B cell (primary cell): Measurements from ENCODE around the gene HS3ST2. TPM values are rescaled to one million over a fixed set of nuclear protein-coding genes. Genes with fewer than 3 reads are reported as not detected.
"Not testable (repeated sequence)": the region's sequence is repeated elsewhere in the genome, so short reads cannot be mapped to it uniquely, and the experiment has no call there.

ENCODE experiments used
- ATAC-seq: fragments of 200-7000 bp; cut with Tn5 transposase; one replicate; pipeline ENCODE4 v1.10.0; 2021; ENCODE audit warnings: low read depth, mild to moderate bottlenecking, moderate number of reproducible peaks, moderate library complexity
- CTCF ChIA-PET: fragments of 350-600 bp; sonication (Branson Sonifier 250); formaldehyde crosslinking; loops from one replicate; lab custom pipeline; 2021; ENCODE audit warnings: antibody characterized with exemption, inconsistent platforms; lab: Charles Lee
- POLR2A ChIA-PET: fragments of 350-600 bp; sonication (Branson Sonifier 250); formaldehyde crosslinking; loops from one replicate; lab custom pipeline; 2021; ENCODE audit warnings: antibody characterized with exemption; lab: Charles Lee
- DNase-seq: peaks from one replicate; pipeline ENCODE4 v3.0.0; 2013
- H2AFZ ChIP-seq: 2 replicates; pipeline ENCODE4 v1.6.1; 2012; ENCODE audit warnings: mild to moderate bottlenecking, low read depth, low read length; ENCODE audit not compliant: insufficient read depth, poor library complexity, severe bottlenecking
- H3K27ac ChIP-seq, 2 donors: 1 replicate in 1 of 2; 2 replicates in 1 of 2; pipeline ENCODE4 v1.5.1; 2012 to 2013; ENCODE audit warnings: low read length in 2 of 2, mild to moderate bottlenecking in 2 of 2, moderate library complexity in 1 of 2
- H3K27me3 ChIP-seq, 4 experiments: fragments of 200-600 bp in 1 of 4; sonication (generic) in 1 of 4; replicated peaks in 1 of 4; 1 replicate in 2 of 4; 2 replicates in 2 of 4; pipeline versions ENCODE4 v1.6.1 to v1.7.0; 2013 to 2016; ENCODE audit warnings: low read length in 3 of 4, mild to moderate bottlenecking in 2 of 4, mixed read lengths in 1 of 4, moderate library complexity in 1 of 4; ENCODE audit not compliant: insufficient read depth in 4 of 4, control insufficient read depth in 3 of 4; ENCODE audit errors: control extremely low read depth in 1 of 4
- H3K36me3 ChIP-seq, 2 experiments: replicated peaks in 1 of 2; 1 replicate in 1 of 2; 2 replicates in 1 of 2; pipeline versions ENCODE4 v1.6.1 to v1.7.1; 2013; ENCODE audit warnings: low read length in 1 of 2; ENCODE audit not compliant: insufficient read depth in 2 of 2, control insufficient read depth in 1 of 2; ENCODE audit errors: control extremely low read depth in 1 of 2, extremely low read depth in 1 of 2
- H3K4me1 ChIP-seq, 2 donors: fragments of 200-600 bp in 1 of 2; sonication (generic) in 1 of 2; 1 replicate in 1 of 2; 2 replicates in 1 of 2; pipeline versions ENCODE4 v1.5.1 to v1.6.1; 2013 to 2017; ENCODE audit warnings: low read length in 2 of 2; ENCODE audit not compliant: control insufficient read depth in 2 of 2, insufficient read depth in 2 of 2
- H3K4me2 ChIP-seq: replicated peaks from 2 replicates; pipeline ENCODE3; 2012; ENCODE audit warnings: mild to moderate bottlenecking, low read depth, low read length; ENCODE audit not compliant: poor library complexity, severe bottlenecking
- H3K4me3 ChIP-seq, 5 experiments: fragments of 200-600 bp in 1 of 5; sonication (generic) in 1 of 5; 1 replicate in 3 of 5; 2 replicates in 2 of 5; pipeline versions ENCODE4 v1.5.1 to v1.7.0; 2011 to 2016; ENCODE audit warnings: low read length in 4 of 5, mild to moderate bottlenecking in 4 of 5, low read depth in 2 of 5, control low read depth in 1 of 5, moderate library complexity in 1 of 5; ENCODE audit not compliant: insufficient read depth in 1 of 5; ENCODE audit errors: control extremely low read depth in 1 of 5, extremely low read depth in 1 of 5
- H3K79me2 ChIP-seq: fragments of 200-600 bp; sonication (generic); one replicate; pipeline ENCODE4 v1.6.0; 2016; ENCODE audit warnings: low read length; ENCODE audit not compliant: control insufficient read depth, insufficient read depth
- H3K9ac ChIP-seq: fragments of 200-600 bp; sonication (generic); 2 replicates; pipeline ENCODE4 v1.6.1; 2017; ENCODE audit warnings: mild to moderate bottlenecking, low read length, moderate library complexity
- H3K9me3 ChIP-seq, 3 donors: one replicate each; pipeline versions ENCODE4 v1.6.1 to v1.7.1; 2013; ENCODE audit warnings: low read length in 2 of 3; ENCODE audit not compliant: control insufficient read depth in 2 of 3, insufficient read depth in 1 of 3; ENCODE audit errors: control extremely low read depth in 1 of 3
- H4K20me1 ChIP-seq: 2 replicates; pipeline ENCODE4 v1.6.0; 2012; ENCODE audit warnings: mild to moderate bottlenecking, low read length; ENCODE audit not compliant: insufficient read depth, control insufficient read depth, poor library complexity, severe bottlenecking
- H3K27ac Mint-ChIP-seq: one replicate; pipeline ENCODE4 v1.8.0; 2021; ENCODE audit warnings: mixed read lengths
- H3K27me3 Mint-ChIP-seq: one replicate; pipeline ENCODE4 v1.8.0; 2021; ENCODE audit warnings: mixed read lengths
- H3K4me1 Mint-ChIP-seq: one replicate; pipeline ENCODE4 v1.8.0; 2021; ENCODE audit warnings: mixed read lengths
- H3K4me3 Mint-ChIP-seq: one replicate; pipeline ENCODE4 v1.8.0; 2021; ENCODE audit warnings: mixed read lengths
- H3K9me3 Mint-ChIP-seq: one replicate; pipeline ENCODE4 v1.8.0; 2022; ENCODE audit warnings: mixed read lengths; ENCODE audit not compliant: insufficient read depth
- EZH2 ChIP-seq: IDR thresholded peaks from 2 replicates; pipeline ENCODE4 v1.6.1; 2012; ENCODE audit warnings: borderline replicate concordance, low read depth, mild to moderate bottlenecking, moderate library complexity, low read length; ENCODE audit not compliant: insufficient read depth, poor library complexity, severe bottlenecking
- WGBS: methylation state at CpG from one replicate; pipeline ENCODE4 v1.1.5; 2013; ENCODE audit warnings: missing lambda C conversion rate; ENCODE audit not compliant: insufficient coverage; 5-methylcytosine and 5-hydroxymethylcytosine counted together
- intact Hi-C: fragments of 100-400 bp; cut with micrococcal nuclease; formaldehyde crosslinking; loops from one replicate; pipeline ENCODE4 v1.10.0; 2022
- polyA plus RNA-seq: library from polyadenylated mRNA; depleted of rRNA; stranded (reverse); fragments of >200 nt; gene quantifications from 2 replicates; pipeline ENCODE4 v1.2.3, GENCODE V29; 2012
- total RNA-seq, 2 donors: library from RNA; stranded (reverse); fragments of 120-200 nt in 1 of 2; gene quantifications; 1 replicate in 1 of 2; 2 replicates in 1 of 2; pipeline versions ENCODE4 v1.2.3 to v1.2.4, GENCODE V29; 2013 to 2022
- TF ChIP-seq, protein P1 (sequence below): fragments of 200-600 bp; IDR thresholded peaks from one replicate; pipeline ENCODE4 v1.8.0; 2022; ENCODE audit warnings: antibody characterized with exemption, mild to moderate bottlenecking

The HS3ST2 gene
- total and polyA plus RNA-seq, 2 donors (not counting 1 experiment from before 2014, with no cell fraction given), result not detected

DNA sequence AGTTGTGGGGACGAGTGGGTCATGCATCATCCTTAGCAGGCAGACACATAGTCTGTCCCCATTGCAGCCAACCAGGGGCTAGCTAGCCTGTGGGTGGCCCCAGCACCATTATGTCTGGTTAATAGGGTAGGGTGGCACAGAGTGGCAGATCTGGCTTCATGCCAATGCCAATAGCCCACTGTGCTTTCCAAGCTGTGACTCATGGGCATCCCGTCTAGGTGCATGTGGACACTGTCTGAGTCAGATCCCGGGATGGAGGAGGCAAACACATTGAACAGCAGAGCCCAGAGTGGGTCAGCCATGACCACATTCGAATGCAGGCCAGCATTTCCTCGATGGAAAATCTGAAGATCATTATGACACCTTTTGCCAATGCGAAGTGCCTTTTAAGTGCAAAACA, 2.5 kb downstream of the HS3ST2 start:
- Mint-ChIP-seq H3K27ac (no peak overlapping the region), H3K9me3 (no peaks in the 10 kb centered on the region), H3K4me3 (no peak overlapping the region), H3K27me3 (peaks cover 50% of the 10 kb centered on the region), H3K4me1 (peaks cover 9% of the 10 kb centered on the region)
- TF ChIP-seq, protein P1, sequence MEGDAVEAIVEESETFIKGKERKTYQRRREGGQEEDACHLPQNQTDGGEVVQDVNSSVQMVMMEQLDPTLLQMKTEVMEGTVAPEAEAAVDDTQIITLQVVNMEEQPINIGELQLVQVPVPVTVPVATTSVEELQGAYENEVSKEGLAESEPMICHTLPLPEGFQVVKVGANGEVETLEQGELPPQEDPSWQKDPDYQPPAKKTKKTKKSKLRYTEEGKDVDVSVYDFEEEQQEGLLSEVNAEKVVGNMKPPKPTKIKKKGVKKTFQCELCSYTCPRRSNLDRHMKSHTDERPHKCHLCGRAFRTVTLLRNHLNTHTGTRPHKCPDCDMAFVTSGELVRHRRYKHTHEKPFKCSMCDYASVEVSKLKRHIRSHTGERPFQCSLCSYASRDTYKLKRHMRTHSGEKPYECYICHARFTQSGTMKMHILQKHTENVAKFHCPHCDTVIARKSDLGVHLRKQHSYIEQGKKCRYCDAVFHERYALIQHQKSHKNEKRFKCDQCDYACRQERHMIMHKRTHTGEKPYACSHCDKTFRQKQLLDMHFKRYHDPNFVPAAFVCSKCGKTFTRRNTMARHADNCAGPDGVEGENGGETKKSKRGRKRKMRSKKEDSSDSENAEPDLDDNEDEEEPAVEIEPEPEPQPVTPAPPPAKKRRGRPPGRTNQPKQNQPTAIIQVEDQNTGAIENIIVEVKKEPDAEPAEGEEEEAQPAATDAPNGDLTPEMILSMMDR, result no peak
- TF ChIP-seq EZH2, result no peak
- Histone ChIP-seq H3K36me3 (no peaks in the 10 kb centered on the region), H3K4me2 (no peak overlapping the region), H3K4me3 (no peak overlapping the region), H3K4me1 (peaks cover 6 to 16% of the 10 kb centered on the region in 2 donors), H3K9me3 (peaks cover 0 to 9% (median 0%) of the 10 kb centered on the region in 3 donors), H3K9ac (no peak overlapping the region), H3K27ac (no peak overlapping the region), H3K79me2 (no peaks in the 10 kb centered on the region), H3K27me3 (peaks cover 0 to 39% (median 20%) of the 10 kb centered on the region in 4 experiments), H4K20me1 (no peaks in the 10 kb centered on the region), H2AFZ (no peak overlapping the region)
- intact Hi-C loops, result no loop called here
- CTCF ChIA-PET, result no interaction called here
- DNase-seq (no peak), ATAC-seq (no peak)
- POLR2A ChIA-PET, result no interaction called here
- 74% methylated on average over 6 of the region's 6 CpGs for WGBS

DNA sequence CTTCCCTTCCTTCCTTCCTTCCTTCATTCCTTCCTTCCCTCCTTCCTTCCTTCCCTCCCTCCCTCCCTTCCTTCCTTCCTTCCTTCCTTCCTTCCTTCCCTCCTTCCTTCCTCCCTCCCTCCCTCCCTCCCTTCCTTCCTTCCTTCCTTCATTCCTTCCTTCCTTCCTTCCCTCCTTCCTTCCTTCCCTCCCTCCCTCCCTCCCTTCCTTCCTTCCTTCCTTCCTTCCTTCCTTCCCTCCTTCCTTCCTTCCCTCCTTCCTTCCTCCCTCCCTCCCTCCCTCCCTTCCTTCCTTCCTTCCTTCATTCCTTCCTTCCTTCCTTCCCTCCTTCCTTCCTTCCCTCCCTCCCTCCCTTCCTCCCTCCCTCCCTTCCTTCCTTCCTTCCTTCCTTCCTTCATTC, 4.8 kb downstream of the HS3ST2 start:
- POLR2A ChIA-PET, CTCF ChIA-PET, H3K79me2 ChIP-seq, H3K4me1 Mint-ChIP-seq, H3K36me3 ChIP-seq, ATAC-seq, H4K20me1 ChIP-seq, H3K9ac ChIP-seq, H3K4me1 ChIP-seq, H2AFZ ChIP-seq, DNase-seq, H3K9me3 Mint-ChIP-seq, intact Hi-C loops, H3K27ac Mint-ChIP-seq, H3K9me3 ChIP-seq, H3K4me3 ChIP-seq, H3K4me3 Mint-ChIP-seq, H3K27ac ChIP-seq, H3K4me2 ChIP-seq: not testable (repeated sequence)
- H3K27me3 Mint-ChIP-seq, result peaks cover 42% of the 10 kb centered on the region
- H3K27me3 ChIP-seq, result peaks cover 0 to 28% (median 9%) of the 10 kb centered on the region in 4 experiments
